GM18508 (cell line): ENCODE results near the gene ATAD2B.
"Not testable (repeated sequence)": the region's sequence is repeated elsewhere in the genome, so short reads cannot be mapped to it uniquely, and the experiment has no call there.

Experiments used
- ATAC-seq: cut with Tn5 transposase; IDR thresholded peaks from one replicate; pipeline ENCODE4 v1.9.1; 2021; ENCODE audit warnings: moderate number of reproducible peaks; ENCODE audit not compliant: insufficient read depth, unreplicated experiment

Gene ATAD2B

GRCh38 chr2:23801396-23801795, 125.5 kb downstream of the ATAD2B start:
- ATAC-seq = no peak

GRCh38 chr2:23794234-23794633, 132.7 kb downstream of the ATAD2B start:
- ATAC-seq = no peak

GRCh38 chr2:23793476-23793875, 133.4 kb downstream of the ATAD2B start:
- no peak for ATAC-seq

GRCh38 chr2:23791030-23791429, 135.9 kb downstream of the ATAD2B start:
- no peak for ATAC-seq

- no peak for ATAC-seq
Measured at GRCh38 chr2:23789012-23789411, 137.9 kb downstream of the ATAD2B start.

- ATAC-seq = peak; percentile 48
Measured at GRCh38 chr2:23788100-23788499, 138.8 kb downstream of the ATAD2B start.

- no peak for ATAC-seq
Measured at GRCh38 chr2:23784971-23785370, 142.0 kb downstream of the ATAD2B start.

GRCh38 chr2:23782646-23783045, 144.3 kb downstream of the ATAD2B start:
- ATAC-seq = no peak

- ATAC-seq = no peak
Measured at GRCh38 chr2:23782126-23782525, 144.8 kb downstream of the ATAD2B start.

- ATAC-seq = not testable (repeated sequence)
Measured at GRCh38 chr2:23780465-23780864, 146.5 kb downstream of the ATAD2B start.

GRCh38 chr2:23777826-23778225, 149.1 kb downstream of the ATAD2B start:
- ATAC-seq = no peak

GRCh38 chr2:23776021-23776420, 150.9 kb downstream of the ATAD2B start:
- no peak for ATAC-seq

- ATAC-seq = no peak
Measured at GRCh38 chr2:23772684-23773083, 154.2 kb downstream of the ATAD2B start.

GRCh38 chr2:23772056-23772455, 154.9 kb downstream of the ATAD2B start:
- ATAC-seq = no peak

GRCh38 chr2:23769364-23769763, 157.6 kb downstream of the ATAD2B start:
- ATAC-seq = no peak

- ATAC-seq = no peak
Measured at GRCh38 chr2:23767876-23768621, 158.9 kb downstream of the ATAD2B start.

- ATAC-seq = no peak
Measured at GRCh38 chr2:23762141-23762540, 164.8 kb downstream of the ATAD2B start.

- no peak for ATAC-seq
Measured at GRCh38 chr2:23761638-23762037, 165.3 kb downstream of the ATAD2B start.

GRCh38 chr2:23760736-23761135, 166.2 kb downstream of the ATAD2B start:
- ATAC-seq = no peak

GRCh38 chr2:23757686-23758433, 169.1 kb downstream of the ATAD2B start:
- ATAC-seq = no peak

GRCh38 chr2:23756593-23757292, 170.2 kb downstream of the ATAD2B start:
- ATAC-seq = no peak
